NCI-H2227 treated with DMSO at 0.1 percent for 48 hours (cell line): Measurements from ENCODE around the gene PCED1B.

Experiments used
- DNase-seq: peaks from one replicate; lab custom pipeline; 2025; lab: John Stamatoyannopoulos, UW

PCED1B gene

DNA sequence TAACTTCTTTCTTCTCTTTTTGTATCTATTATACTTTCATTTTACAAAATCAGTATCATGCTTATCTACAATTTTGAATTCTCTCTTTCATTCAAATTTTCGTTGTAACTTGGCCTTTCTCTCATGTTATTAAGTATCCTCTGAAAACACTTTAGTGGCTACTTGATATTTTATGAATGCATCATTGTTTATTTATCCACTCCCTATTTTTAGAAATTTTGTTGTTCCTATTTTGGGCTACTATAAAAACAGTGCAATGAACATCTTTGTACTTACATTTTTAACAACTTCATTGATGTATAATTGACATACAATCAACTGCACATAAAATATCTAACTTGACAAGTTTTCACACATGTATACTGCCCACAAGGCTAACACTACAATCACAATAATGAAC, 44.3 kb downstream of the PCED1B start:
- no peak for DNase-seq

DNA sequence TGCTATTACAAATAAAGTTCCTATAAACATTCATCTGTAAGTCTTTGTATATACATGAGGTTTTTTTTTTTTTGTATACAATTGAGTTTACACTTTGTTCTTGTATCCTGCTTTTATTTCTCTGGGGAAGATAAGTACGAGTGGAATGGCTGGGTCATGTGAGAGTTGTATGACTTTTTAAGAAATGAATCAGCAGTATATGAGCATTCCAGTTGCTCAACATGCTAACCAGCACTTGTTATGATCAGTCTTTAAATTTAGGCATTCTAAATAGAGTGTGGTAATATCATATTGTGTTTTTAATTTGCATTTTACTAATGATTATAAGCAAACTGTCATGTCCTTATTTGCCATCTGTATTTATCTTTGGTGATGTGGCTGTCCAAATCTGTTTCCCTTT, 45.0 kb downstream of the PCED1B start:
- DNase-seq, result no peak

DNA sequence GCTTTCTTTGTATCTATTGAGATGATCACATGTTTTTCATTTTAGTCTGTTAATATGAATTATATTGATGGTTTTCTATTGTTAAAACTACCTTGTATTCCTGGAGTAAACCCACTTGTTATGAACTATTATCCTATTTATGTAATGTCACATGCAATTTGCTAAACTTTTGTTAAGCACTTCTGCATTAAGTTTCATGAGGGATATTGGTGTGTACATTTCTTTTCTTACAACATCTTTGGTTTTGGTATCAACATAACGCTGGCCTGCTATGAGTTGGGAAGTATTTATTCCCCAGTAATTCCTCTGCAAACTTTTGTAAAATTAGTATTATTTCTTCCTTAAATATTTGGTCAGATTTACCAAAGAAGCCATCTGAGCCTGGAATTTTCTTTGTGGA, 46.8 kb downstream of the PCED1B start:
- DNase-seq, result no peak

DNA sequence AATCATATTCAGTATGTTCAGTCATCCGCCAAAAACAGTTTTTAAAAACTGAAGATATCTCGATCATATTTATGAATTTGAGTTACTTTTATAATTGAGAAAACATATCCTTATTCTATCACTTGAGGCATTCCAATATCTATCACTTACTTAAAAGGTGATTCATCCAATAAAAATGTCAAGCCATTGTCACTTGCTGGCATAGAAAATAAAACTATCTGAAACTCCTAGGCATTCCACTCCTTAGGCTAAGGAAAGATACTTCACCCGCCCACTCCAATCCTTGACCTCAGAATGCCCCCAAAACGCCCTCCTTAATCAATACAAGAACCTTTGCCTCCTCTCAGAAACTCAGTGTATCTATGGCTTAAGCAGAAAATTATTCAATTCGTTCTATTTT, 51.6 kb downstream of the PCED1B start:
- no peak for DNase-seq

DNA sequence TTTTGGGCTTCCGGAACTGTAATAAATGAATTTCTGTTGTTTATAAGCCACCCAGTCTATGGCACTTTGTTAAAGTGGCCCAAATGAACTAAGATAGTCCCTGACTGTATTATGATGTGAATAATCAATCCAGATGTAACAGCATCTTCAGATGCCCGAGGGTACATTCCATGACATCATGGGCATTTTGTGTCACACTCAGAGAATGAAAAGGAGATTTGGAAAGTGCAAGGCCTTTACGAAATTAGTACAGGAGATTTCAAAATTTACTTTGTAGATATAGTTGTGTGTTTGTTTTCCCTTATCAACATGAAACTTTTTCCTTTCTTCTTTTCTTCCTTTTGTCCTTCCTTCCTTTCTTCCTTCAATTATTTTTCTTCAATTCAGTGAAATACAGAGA, 54.6 kb downstream of the PCED1B start:
- no peak for DNase-seq

DNA sequence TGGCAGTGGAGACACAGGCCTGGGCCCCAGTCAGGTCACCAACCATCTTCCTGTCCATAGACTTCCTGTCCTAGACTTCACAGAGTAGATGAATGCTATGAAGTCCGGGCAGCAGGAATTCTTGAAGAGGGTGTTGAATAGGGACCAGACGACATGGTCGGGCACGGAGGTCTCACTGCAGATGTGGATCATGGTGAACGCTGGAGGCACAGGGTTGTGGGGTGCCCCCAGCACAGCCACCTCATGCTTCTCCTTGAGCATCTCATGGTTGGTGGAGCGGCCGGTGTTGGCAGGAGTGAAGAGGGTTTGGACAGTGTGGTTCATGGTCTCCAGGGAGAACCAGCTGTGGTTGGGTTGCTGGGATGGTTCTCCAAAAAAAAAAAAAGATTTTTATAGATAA, 56.2 kb downstream of the PCED1B start:
- no peak for DNase-seq

DNA sequence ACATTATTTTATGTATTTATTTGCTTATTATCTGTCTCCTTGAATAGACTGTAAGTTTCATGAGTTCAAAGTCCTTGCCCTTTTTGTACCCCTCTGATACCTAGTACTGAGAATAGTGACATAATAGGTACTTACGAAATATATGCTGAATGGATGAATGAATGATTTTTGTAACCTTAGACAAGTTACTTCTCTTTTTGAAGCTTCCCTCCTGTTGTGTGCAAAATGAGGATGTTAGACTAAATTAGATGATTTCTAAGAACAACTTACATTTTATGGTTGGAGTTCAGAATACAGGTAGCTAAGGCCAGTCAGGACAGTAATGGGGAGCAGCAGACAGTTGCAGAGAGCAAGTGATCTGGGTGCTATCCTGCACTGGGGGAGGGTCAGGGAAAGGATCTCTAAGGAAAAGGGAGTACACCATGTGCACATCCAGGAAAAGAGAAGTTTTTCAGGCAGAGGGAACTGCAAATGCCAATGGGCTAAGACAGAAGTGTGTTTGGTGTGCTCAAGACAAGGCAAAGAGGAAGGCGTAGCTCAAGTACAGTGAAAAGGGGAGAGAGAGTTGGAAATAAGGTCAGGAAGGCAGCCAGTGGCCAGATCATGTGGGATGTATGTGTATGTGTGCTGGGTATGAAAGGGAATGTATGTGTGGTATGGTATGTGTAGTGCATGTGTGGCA, 59.7 kb downstream of the PCED1B start:
- DNase-seq, result no peak

DNA sequence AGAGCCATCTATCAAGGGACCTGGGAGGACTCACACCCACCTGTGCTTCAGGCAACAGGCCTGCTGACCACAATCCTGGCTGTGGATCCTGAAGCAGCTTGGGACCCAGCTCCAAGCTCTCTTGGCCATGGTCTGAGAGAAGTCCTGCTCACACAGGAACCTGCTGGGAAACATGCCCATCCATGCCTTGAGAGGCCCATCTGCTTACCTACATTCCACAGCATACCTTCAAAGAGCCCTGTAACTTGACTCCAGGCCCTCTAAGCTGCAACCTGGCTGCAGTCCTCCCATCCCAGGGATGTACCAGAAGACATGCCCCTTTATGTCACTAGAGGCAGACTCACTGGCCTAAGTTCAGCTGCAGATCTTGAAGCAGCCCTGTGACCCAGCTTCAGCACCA, 62.0 kb downstream of the PCED1B start:
- DNase-seq, result no peak

DNA sequence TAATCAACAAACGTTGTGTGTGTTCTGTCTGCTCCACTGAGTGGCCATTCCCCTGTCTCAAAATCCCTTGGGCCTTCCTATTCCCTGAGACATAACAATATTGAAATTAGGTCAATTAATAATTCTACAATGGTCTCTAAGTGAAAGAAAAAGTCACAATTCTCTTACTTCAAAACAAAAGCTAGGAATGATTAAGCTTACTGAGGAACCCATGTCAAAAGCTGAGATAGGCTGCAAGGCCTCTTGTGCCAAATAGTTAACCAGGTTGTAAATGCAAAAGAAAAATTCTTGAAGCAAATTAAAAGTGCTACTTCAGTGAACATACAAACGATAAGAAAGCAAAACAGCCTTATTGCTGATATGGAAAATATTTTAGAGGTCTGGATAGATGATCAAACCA, 65.3 kb downstream of the PCED1B start:
- no peak for DNase-seq

DNA sequence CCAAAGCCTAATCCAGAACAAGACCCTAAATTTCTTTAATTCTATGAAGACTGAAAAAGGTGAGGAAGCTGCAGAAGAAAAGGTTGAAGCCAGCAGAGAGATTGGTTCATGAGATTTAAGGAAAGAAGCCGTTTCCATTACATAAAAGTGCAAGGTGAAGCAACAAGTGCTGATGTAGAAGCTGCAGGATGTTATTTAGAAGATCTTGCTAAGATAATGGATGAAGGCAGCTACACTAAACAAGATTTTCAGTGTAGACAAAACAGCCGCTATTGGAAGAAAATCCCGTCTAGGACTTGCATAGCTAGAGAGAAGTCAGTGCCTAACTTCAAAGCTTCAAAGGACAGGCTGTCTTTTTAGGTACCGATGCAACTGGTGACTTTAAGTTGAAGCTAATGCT, 65.8 kb downstream of the PCED1B start:
- no peak for DNase-seq

DNA sequence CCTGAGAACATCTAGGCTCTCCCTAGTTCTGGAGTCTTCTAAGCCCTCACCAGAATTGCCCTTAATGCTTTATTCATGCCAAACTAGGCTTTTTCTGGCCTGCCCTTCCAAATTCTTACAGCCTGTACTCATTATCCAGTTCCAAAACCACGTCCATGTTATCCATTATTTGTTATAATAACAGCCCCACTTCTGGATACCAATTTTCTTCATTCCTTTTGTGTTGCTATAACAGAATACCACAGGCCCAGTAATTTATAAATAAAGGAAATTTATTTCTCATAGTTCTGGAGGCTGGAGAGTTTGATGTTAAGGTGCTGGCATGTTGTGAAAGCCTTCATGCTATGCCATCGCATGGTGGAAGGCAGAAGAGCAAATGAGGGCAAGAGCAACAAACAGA, 68.3 kb downstream of the PCED1B start:
- DNase-seq, result no peak

DNA sequence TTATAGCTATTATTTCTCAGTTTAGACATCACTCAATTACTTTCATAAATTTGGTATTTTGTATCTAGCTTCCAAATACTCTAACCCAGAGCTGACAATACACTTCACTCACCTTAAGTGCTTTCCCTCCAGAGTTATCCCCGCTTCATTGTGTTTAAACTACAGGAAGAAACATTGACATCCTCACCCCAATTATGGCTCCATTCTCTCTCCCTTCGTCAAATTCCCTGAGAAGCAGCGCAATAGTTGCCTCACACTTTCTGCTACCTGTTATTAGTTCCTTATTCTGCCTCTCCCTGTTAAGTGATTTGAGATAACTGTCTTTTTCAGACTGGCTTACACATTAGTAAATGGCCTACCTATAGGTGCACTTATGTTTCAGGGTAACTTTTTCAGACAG, 69.7 kb downstream of the PCED1B start:
- peak; percentile 82 for DNase-seq

DNA sequence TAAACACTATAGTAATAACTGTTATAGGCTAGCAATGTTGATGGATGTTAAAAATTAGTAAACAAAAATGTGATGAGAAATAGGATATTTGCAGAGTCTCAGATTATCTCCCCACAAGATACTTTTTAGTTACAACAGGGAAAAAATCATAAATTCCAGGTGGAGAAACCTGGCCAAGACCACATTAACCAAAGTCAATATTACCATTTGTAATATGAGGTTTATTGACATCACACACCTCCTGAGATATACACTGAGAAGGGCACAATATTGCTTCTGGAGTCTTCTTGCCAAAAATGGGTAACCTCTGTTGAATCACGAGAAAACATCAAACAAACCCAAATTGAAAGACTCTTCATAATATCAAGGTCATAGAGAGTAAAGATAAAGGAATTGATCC, 72.7 kb downstream of the PCED1B start:
- no peak for DNase-seq

DNA sequence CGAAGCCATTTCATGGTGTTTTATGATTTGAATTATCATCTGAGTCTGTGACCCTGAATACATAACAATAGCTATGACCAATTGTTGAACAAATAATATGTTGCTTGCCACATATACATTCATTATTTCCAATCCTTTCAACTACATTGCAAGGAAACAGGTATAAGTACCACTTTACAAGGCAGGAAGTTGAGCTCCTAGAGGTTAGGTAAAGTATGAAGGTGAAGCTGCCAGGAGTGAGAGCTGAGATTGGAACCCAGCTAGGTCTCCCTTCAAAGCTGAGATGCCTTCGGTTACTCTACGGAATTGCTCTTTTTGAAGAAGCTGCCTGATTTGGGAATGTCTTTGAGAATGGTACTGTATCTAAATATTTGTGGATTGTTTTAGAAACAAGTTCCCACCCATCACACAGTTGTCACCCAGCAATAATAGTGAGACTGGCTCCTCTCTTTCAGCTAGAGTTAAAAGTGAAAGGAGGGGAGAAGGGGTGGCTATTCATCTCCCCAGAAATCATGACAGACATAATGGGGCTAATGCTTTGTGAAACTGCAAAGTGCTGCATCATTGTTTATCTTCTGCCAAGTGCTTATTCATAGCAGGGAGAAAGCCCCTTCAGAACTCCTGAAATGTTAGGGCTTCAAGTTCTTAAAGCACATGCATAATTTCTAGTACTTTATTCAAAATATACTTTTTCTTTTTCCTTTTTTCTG, 76.2 kb downstream of the PCED1B start:
- no peak for DNase-seq

DNA sequence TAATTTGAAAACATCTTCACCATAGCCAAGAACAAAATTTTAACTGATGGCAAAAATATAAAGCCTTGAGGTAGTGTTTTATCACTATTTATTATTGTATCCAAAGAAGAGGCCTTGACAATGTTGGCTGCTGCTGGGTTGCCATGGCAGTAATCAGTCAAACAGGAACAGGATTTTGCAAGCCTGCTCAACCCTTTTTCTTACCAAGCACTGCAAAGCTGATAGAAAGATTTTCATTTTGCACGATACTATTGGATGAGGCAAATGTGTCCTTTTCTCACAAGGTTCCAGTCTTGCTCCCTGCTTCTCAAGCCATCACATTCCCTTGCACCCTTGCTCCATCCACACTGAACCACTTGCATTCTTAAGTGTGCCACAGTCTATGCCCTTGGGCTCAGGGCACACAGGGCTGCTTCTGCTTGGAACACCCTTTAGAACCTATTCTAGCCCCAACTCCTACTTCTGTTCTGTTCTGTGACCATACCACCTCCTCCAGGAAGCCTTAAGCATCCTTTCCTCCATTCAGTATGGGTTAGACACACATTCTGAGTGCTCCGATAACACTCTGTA, 76.8 kb downstream of the PCED1B start:
- DNase-seq, result no peak

DNA sequence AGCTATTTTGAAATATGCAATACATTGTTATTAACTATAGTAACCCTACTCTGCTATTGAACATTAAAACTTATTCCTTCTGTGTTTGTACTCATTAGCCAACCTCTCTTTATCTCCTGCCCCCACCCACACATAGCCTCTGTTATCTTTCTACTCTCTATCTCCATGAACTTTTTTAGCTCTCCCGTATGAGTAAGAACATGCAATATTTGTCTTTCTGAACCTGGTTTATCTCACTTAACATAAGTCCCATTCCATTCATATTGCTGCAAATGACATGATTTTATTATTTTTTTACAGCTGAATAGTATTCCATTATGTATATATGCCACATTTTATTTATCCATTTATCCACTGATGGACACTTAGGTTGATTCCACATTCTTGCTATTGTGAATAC, 79.4 kb downstream of the PCED1B start:
- no peak for DNase-seq

DNA sequence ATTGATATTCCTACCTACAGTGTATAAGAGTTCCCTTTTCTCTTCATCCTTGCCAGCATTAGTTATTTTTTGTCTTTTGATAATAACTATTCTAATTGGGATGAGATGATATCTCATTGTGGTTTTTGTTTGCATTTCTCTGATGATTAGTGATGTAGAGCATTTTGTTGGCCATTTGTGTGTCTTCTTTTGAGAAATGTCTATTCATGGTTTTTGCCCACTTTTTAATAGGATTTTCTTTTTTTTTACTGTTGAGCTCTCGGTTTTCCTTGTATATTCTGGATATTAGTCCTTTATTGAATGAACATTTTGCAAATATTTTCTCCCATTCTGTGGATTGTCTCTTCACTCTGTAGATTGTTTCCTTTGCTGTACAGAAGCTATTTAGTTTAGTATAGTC, 79.9 kb downstream of the PCED1B start:
- no peak for DNase-seq

DNA sequence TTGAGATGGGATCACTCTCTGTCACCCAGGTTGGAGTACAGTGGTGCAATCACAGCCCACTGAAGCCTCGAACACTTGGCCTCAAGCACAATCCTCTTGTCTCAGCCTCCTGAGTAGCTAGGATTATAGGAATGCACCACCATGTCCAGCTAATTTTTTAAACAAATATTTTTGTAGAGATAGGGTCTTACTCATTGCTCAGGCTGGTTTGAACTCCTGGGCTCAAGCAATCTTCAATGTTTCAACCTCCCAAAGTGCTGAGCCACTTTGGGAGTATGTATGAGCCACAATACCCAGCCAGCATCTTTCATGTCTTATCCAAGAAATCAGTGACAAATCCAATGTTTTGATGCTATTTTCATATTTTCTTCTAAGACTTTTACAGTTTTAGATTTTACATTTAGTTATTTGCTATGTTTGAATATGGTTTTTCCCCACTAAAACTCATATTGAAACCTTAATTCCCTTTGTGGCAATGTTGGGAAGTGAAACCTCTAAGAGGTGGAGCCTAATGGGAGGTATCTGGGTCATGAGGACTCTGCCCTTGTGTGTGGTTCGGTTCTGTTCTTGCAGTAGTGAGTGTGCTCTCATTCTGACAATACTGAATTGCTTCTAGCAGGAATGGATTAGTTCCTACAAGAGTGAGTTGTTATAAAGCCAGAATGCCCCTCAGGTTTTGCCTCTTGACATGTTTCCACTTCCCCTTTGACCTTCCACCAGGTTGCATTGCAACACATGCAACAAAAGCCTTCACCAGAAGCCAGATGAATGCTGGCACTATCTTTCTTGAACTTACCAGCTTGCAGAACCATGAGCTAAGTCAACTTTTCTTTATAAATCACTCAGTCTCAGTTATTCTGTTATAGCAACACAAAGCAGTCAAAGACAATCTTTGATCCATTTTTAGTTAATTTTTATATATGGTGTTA, 81.2 kb downstream of the PCED1B start:
- DNase-seq, result no peak

DNA sequence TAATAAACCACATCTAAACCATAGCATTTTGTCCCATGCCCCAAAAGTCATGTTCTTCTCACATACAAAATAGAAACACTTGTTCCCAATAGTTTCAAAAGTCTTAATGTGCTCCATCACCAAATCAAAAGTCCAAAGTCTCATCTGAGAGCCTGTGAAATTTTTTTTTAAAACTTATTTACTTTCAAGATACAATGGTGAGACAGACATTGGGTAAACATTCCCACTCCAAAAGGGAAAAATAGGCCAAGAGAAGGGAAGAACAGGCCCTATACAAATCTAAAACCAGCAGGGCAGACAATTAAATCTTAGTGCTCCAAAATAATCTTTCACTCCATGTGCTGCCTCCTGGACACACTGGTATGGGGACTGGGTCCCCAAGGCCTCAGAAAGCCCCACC, 84.7 kb downstream of the PCED1B start:
- no peak for DNase-seq

DNA sequence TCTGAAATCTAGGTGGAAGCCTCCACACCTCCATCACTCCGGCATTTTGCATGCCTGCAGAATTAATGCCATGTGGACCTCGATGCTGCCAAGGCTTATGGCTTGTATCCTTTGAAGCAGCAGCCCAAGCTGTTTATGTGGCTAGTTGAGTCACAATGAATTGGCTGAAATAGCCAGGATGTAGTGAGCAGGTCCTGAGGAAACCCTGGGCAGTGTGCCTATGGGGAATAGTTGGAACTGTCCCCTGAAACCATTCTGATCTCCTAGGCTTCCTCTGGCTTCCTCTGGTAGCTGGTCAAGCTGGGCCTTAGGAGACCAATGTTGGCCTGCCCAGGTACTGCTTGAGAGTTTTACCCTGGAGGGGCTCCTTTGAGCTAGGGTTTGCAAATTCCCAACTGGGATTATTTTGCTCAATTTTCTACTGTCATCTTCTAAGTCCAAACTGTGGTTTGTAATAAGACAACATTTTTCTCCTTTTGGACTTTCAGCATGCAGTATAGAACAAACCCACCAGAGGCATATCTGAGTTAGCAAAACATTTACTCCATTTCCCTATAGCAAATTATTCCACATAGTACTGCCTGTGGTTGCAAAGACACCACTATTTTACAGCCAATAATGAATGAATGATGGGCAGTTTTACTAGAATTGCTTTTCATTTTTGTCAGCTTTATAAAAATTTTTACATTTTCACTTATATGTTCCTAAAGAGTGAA, 85.5 kb downstream of the PCED1B start:
- no peak for DNase-seq

DNA sequence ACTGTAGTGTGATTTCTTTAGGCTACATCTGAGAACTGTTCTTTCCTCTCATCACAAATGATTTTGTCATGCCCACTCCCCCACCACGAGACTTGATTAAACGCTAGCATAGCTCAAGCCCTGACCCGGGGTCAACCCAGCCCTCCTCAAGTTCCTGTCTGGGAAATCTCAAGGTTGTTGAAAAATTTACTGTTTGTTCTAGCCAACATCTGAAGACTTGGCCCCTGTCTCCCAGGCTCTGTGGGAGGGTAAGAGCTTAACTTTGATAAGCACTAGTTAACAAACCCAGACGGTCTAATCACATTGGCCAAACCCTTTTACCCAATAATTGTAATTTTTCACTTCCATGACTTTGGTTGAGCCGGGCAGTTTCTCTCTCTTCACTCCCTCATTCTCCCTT, 86.5 kb downstream of the PCED1B start:
- DNase-seq, result no peak

DNA sequence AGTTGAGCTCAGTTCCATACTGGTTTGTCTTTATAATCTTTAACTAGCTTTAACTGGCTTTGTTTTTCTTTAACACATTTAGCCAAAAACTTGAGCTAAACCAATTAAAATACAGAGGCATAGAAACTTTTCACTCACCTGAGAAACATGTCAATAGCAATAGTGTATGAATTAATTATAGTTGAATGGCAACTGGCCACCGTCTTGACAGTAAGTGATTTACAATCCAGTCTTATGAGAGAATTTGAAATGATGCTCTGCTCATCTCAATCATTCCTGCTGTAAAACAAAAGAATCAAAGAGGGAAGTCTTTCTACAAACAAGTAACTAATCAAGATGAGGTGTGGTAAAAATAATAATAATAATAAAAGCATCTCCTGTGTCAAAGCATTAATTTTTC, 86.9 kb downstream of the PCED1B start:
- no peak for DNase-seq
